PC-9 (cell line): Measurements from ENCODE around the gene PIK3R6. TPM values are rescaled to one million over a fixed set of nuclear protein-coding genes. Genes with fewer than 3 reads are reported as not detected.

Source experiments
- BruUV-seq: library from RNA; stranded (reverse); fragments of 400-500 nt; replicated peaks from 2 replicates; lab custom pipeline; 2021; lab: Mats Ljungman, UMichigan
- CTCF ChIA-PET: fragments of 300-600 bp; sonication (Branson Sonifier 250); formaldehyde crosslinking; loops from one replicate; lab custom pipeline; 2022; ENCODE audit warnings: antibody characterized with exemption; lab: Charles Lee
- POLR2A ChIA-PET: fragments of 300-600 bp; sonication (Branson Sonifier 250); formaldehyde crosslinking; loops from one replicate; lab custom pipeline; 2022; ENCODE audit warnings: antibody characterized with exemption; ENCODE audit not compliant: unreplicated experiment; lab: Charles Lee
- DNase-seq, 2 experiments: peaks; one replicate each; pipeline versions ENCODE4 v3.0.0 to v3.0.0-alpha.2; 2015 to 2022; ENCODE audit warnings: mixed read lengths in 1 of 2
- H2AFZ ChIP-seq: fragments of 200-600 bp; sonication (generic); 2 replicates; pipeline ENCODE4 v1.8.1; 2017; ENCODE audit warnings: antibody characterized with exemption
- H3F3A ChIP-seq: fragments of 200-600 bp; sonication (generic); 2 replicates; pipeline ENCODE4 v1.8.1; 2017; ENCODE audit warnings: antibody characterized with exemption, mild to moderate bottlenecking, low read depth; ENCODE audit not compliant: insufficient read depth
- H3K27ac ChIP-seq: fragments of 200-600 bp; sonication (generic); 2 replicates; pipeline ENCODE4 v1.6.1; 2016; ENCODE audit warnings: mixed run types
- H3K27me3 ChIP-seq: fragments of 200-600 bp; sonication (generic); 2 replicates; pipeline ENCODE4 v1.6.1; 2016; ENCODE audit warnings: low read depth, mixed run types; ENCODE audit not compliant: insufficient read depth
- H3K36me3 ChIP-seq: fragments of 200-600 bp; sonication (generic); 2 replicates; pipeline ENCODE4 v1.6.1; 2016; ENCODE audit warnings: low read depth, mixed run types
- H3K4me1 ChIP-seq: fragments of 200-600 bp; sonication (generic); replicated peaks from 2 replicates; pipeline ENCODE4 v1.6.1; 2016; ENCODE audit warnings: mixed run types; ENCODE audit not compliant: insufficient read depth
- H3K4me2 ChIP-seq: fragments of 200-600 bp; sonication (generic); 2 replicates; pipeline ENCODE4 v1.6.1; 2017; ENCODE audit warnings: mixed run types
- H3K4me3 ChIP-seq: fragments of 200-600 bp; sonication (generic); 2 replicates; pipeline ENCODE4 v1.6.1; 2016; ENCODE audit warnings: mixed run types
- H3K79me2 ChIP-seq: fragments of 200-600 bp; sonication (generic); 2 replicates; pipeline ENCODE4 v1.6.1; 2017; ENCODE audit warnings: low read depth, mixed run types
- H3K9me2 ChIP-seq: fragments of 200-600 bp; sonication (generic); 2 replicates; pipeline ENCODE4 v1.8.1; 2017; ENCODE audit warnings: mild to moderate bottlenecking; ENCODE audit not compliant: insufficient read depth
- H3K9me3 ChIP-seq: fragments of 200-600 bp; sonication (generic); 2 replicates; pipeline ENCODE4 v1.8.1; 2016; ENCODE audit warnings: low read depth; ENCODE audit not compliant: insufficient read depth
- H4K20me1 ChIP-seq: fragments of 200-600 bp; sonication (generic); 2 replicates; pipeline ENCODE4 v1.8.1; 2017; ENCODE audit not compliant: insufficient read depth
- CTCF ChIP-seq: fragments of 200-600 bp; sonication (generic); conservative IDR thresholded peaks from 2 replicates; pipeline ENCODE4 v1.6.1; 2017; ENCODE audit warnings: mixed run types, antibody characterized with exemption, mild to moderate bottlenecking, moderate library complexity
- EZH2 ChIP-seq: fragments of 200-600 bp; sonication (generic); IDR thresholded peaks from 2 replicates; pipeline ENCODE4 v1.8.0; 2017; ENCODE audit warnings: antibody characterized with exemption, low read depth
- intact Hi-C: fragments of 100-400 bp; cut with micrococcal nuclease; formaldehyde crosslinking; loops from one replicate; pipeline ENCODE4 v1.10.0; 2022; ENCODE audit not compliant: unreplicated experiment
- total RNA-seq: library from RNA; stranded (reverse); gene quantifications from 2 replicates; pipeline ENCODE4 v1.2.3, GENCODE V29; 2021

Gene PIK3R6
- total RNA-seq, 1 experiment from 2014 or later = not detected

GRCh38 chr17:8797621-8798175, 69.8 kb downstream of the PIK3R6 start:
- ChIA-PET CTCF (no interaction called here), POLR2A (no interaction called here)
- H3K9me3 ChIP-seq = no peaks in the 10 kb centered on the region
- no peak overlapping the region for H3K4me2 ChIP-seq
- H2AFZ ChIP-seq = no peak overlapping the region
- H4K20me1 ChIP-seq = no peaks in the 10 kb centered on the region
- H3K36me3 ChIP-seq = no peaks in the 10 kb centered on the region
- H3K4me3 ChIP-seq = no peak overlapping the region
- BruUV-seq = no TSS peak
- H3K27me3 ChIP-seq = peaks cover 31% of the 10 kb centered on the region
- DNase-seq = no peak
- H3K4me1 ChIP-seq = no peaks in the 10 kb centered on the region
- no peaks in the 10 kb centered on the region for H3K9me2 ChIP-seq
- H3K27ac ChIP-seq = no peak overlapping the region
- H3K79me2 ChIP-seq = no peaks in the 10 kb centered on the region
- intact Hi-C loops = no loop called here
- TF ChIP-seq CTCF (no peak), EZH2 (no peak)
- H3F3A ChIP-seq = no peaks in the 10 kb centered on the region

- TF ChIP-seq CTCF (no peak), EZH2 (no peak)
- no peak overlapping the region for H3K4me2 ChIP-seq
- no peak overlapping the region for H3K27ac ChIP-seq
- H3K4me1 ChIP-seq = no peaks in the 10 kb centered on the region
- CTCF ChIA-PET = no interaction called here
- no peaks in the 10 kb centered on the region for H4K20me1 ChIP-seq
- H3K9me3 ChIP-seq = no peaks in the 10 kb centered on the region
- no peaks in the 10 kb centered on the region for H3K36me3 ChIP-seq
- POLR2A ChIA-PET = no interaction called here
- H3K4me3 ChIP-seq = no peak overlapping the region
- BruUV-seq = no TSS peak
- H3K27me3 ChIP-seq = peaks cover 44% of the 10 kb centered on the region
- no peak overlapping the region for H2AFZ ChIP-seq
- DNase-seq = no peak
- no peaks in the 10 kb centered on the region for H3K79me2 ChIP-seq
- no peaks in the 10 kb centered on the region for H3K9me2 ChIP-seq
- no peaks in the 10 kb centered on the region for H3F3A ChIP-seq
- intact Hi-C loops = no loop called here
Measured at GRCh38 chr17:8794636-8795035, 72.8 kb downstream of the PIK3R6 start.

- Histone ChIP-seq H3F3A (no peaks in the 10 kb centered on the region), H3K4me3 (no peak overlapping the region), H3K4me2 (no peak overlapping the region), H3K36me3 (no peaks in the 10 kb centered on the region), H3K27ac (no peak overlapping the region), H3K79me2 (no peaks in the 10 kb centered on the region), H3K27me3 (peaks cover 52% of the 10 kb centered on the region), H3K9me2 (no peaks in the 10 kb centered on the region), H4K20me1 (no peaks in the 10 kb centered on the region), H2AFZ (no peak overlapping the region), H3K4me1 (no peaks in the 10 kb centered on the region), H3K9me3 (no peaks in the 10 kb centered on the region)
- POLR2A ChIA-PET = no interaction called here
- intact Hi-C loops = no loop called here
- no TSS peak for BruUV-seq
- CTCF ChIA-PET = no interaction called here
- TF ChIP-seq CTCF = no peak
- no peak for TF ChIP-seq EZH2
- DNase-seq = no peak
Measured at GRCh38 chr17:8793649-8794048, 73.8 kb downstream of the PIK3R6 start.
